GM19351 (cell line): ENCODE data around the gene KCNE1.
"Not testable (repeated sequence)": the region's sequence is repeated elsewhere in the genome, so short reads cannot be mapped to it uniquely, and the experiment has no call there.

Experiments
- ATAC-seq: cut with Tn5 transposase; IDR thresholded peaks from one replicate; pipeline ENCODE4 v1.9.1; 2021; ENCODE audit warnings: mild to moderate bottlenecking, moderate library complexity; ENCODE audit not compliant: unreplicated experiment

Gene KCNE1

GRCh38 chr21:34511787-34512455, at the start of gene KCNE1:
KCNE1 (minus strand) TSS chr21:34512210; CDS start chr21:34449634, 62,576 bp downstream.
- ATAC-seq: no peak

- no peak for ATAC-seq
Measured at GRCh38 chr21:34561806-34562205, 49.8 kb upstream of the KCNE1 start.

GRCh38 chr21:34560609-34561008, 48.6 kb upstream of the KCNE1 start:
- ATAC-seq: no peak

GRCh38 chr21:34560021-34560420, 48.0 kb upstream of the KCNE1 start:
- no peak for ATAC-seq

GRCh38 chr21:34559089-34559631, 47.1 kb upstream of the KCNE1 start:
- ATAC-seq: no peak

GRCh38 chr21:34558166-34558565, 46.2 kb upstream of the KCNE1 start:
- no peak for ATAC-seq

- no peak for ATAC-seq
Measured at GRCh38 chr21:34557261-34557660, 45.3 kb upstream of the KCNE1 start.

- not testable (repeated sequence) for ATAC-seq
Measured at GRCh38 chr21:34554670-34555069, 42.7 kb upstream of the KCNE1 start.

- no peak for ATAC-seq
Measured at GRCh38 chr21:34554227-34554626, 42.2 kb upstream of the KCNE1 start.

GRCh38 chr21:34553151-34553952, 41.3 kb upstream of the KCNE1 start:
- no peak for ATAC-seq

GRCh38 chr21:34552360-34553098, 40.5 kb upstream of the KCNE1 start:
- ATAC-seq: no peak

- no peak for ATAC-seq
Measured at GRCh38 chr21:34550182-34550799, 38.3 kb upstream of the KCNE1 start.

GRCh38 chr21:34548781-34549376, 36.9 kb upstream of the KCNE1 start:
- no peak for ATAC-seq

- no peak for ATAC-seq
Measured at GRCh38 chr21:34546542-34546941, 34.5 kb upstream of the KCNE1 start.

GRCh38 chr21:34545079-34545884, 33.3 kb upstream of the KCNE1 start:
- peak; percentile 88 for ATAC-seq

GRCh38 chr21:34544032-34544496, 32.1 kb upstream of the KCNE1 start:
- ATAC-seq: no peak

GRCh38 chr21:34543017-34543416, 31.0 kb upstream of the KCNE1 start:
- ATAC-seq: no peak

GRCh38 chr21:34540206-34540605, 28.2 kb upstream of the KCNE1 start:
- no peak for ATAC-seq

GRCh38 chr21:34537838-34538237, 25.8 kb upstream of the KCNE1 start:
- ATAC-seq: no peak

- no peak for ATAC-seq
Measured at GRCh38 chr21:34536820-34537219, 24.8 kb upstream of the KCNE1 start.
